ENCODE data around the gene CEMIP. TPM values are rescaled to one million over a fixed set of nuclear protein-coding genes. Genes with fewer than 3 reads are reported as not detected.

The CEMIP gene
- polyA plus RNA-seq, 2 of the 4 experiments (the other 2 are of a cell fraction), result 0.54 to 0.84 TPM

GRCh38 chr15:80972276-80972675 lies 193.1 kb downstream of the CEMIP start:
- no peak overlapping the region for H3K4me3 ChIP-seq
- H3K4me2 ChIP-seq, result no peak overlapping the region
- WGBS (ENCODE audit: missing lambda C conversion rate), result 85% methylated on average over 3 of the region's 3 CpGs
- ATAC-seq, result no peak
- ChIA-PET CTCF (interaction anchor here (1.1 to 9.7 kb wide), 6 partner anchors 9 to 516 kb away, joined by 3 to 235 read pairs (median 74); partner anchors contain the start of gene CEMIP), POLR2A (no interaction called here)
- no peak overlapping the region for H3K27ac ChIP-seq
- FAIRE-seq, result no peak
- DNase-seq (ENCODE audit: low read depth in 1 of 2, low spot score in 1 of 2), result no peak
- no peaks in the 10 kb centered on the region for H3K9me3 ChIP-seq
- no peak for TF ChIP-seq HES2 (IDR thresholded peaks at IDR 0.05)
- no peak for TF ChIP-seq PBX3 (IDR thresholded peaks at IDR 0.05)
- no peak for TF ChIP-seq ZC3H11A (IDR thresholded peaks at IDR 0.05)
- TF ChIP-seq CBX8 (IDR thresholded peaks at IDR 0.05), result no peak
- no peaks in the 10 kb centered on the region for H3K4me1 ChIP-seq

GRCh38 chr15:80974914-80975313 lies 195.7 kb downstream of the CEMIP start:
- ChIA-PET CTCF (interaction anchor here (0.6 to 9.7 kb wide), 8 partner anchors 134 to 1734 kb away, joined by 3 to 94 read pairs (median 4); partner anchors contain the start of genes ABHD17C and CEMIP), POLR2A (interaction anchor here (0.7 kb wide), 1 partner anchor 387 kb away, joined by 5 read pairs; no protein-coding TSS in a partner anchor)
- FAIRE-seq (no peak), DNase-seq (ENCODE audit: low read depth in 1 of 2, low spot score in 1 of 2) (no peak), ATAC-seq (no peak)
- WGBS (ENCODE audit: missing lambda C conversion rate), result 95% methylated on average over 4 of the region's 4 CpGs
- Histone ChIP-seq H3K4me2 (no peak overlapping the region), H3K9me3 (no peaks in the 10 kb centered on the region), H3K4me1 (peaks cover 6% of the 10 kb centered on the region; the same call in 2 of the 3 replicates), H3K27ac (no peak overlapping the region), H3K4me3 (no peak overlapping the region)
- TF ChIP-seq PHF8 (IDR thresholded peaks at IDR 0.05; ENCODE audit: borderline replicate concordance, low read depth), result no peak
- no peak for TF ChIP-seq SMC3 (IDR thresholded peaks at IDR 0.05)
- TF ChIP-seq RFX5 (IDR thresholded peaks at IDR 0.05), result no peak

GRCh38 chr15:80976851-80977250 lies 197.7 kb downstream of the CEMIP start:
- Histone ChIP-seq H3K9me3 (no peaks in the 10 kb centered on the region), H3K27ac (no peak overlapping the region), H3K4me2 (no peak overlapping the region), H3K4me3 (no peak overlapping the region), H3K4me1 (peaks cover 6% of the 10 kb centered on the region; the same call in 2 of the 3 replicates)
- peak in 1 of 2 experiments; percentile 31; a peak in 2 of 6 replicates for ATAC-seq
- WGBS (ENCODE audit: missing lambda C conversion rate), result 90% methylated on average over 4 of the region's 4 CpGs
- CTCF ChIA-PET, result interaction anchor here (0.6 to 3.9 kb wide), 12 partner anchors 9 to 521 kb away, joined by 3 to 21 read pairs (median 4); partner anchors contain the start of gene CEMIP
- POLR2A ChIA-PET, result no interaction called here
- TF ChIP-seq CBX8 (IDR thresholded peaks at IDR 0.05), result no peak
- no peak for TF ChIP-seq POLR2AphosphoS2 (conservative IDR thresholded peaks at IDR 0.05; ENCODE audit: low read length)
- TF ChIP-seq HOXB5 (CRISPR knock-in tag; IDR thresholded peaks at IDR 0.05), result no peak
- TF ChIP-seq SMC3 (IDR thresholded peaks at IDR 0.05), result no peak
- TF ChIP-seq EHF (CRISPR knock-in tag; IDR thresholded peaks at IDR 0.05), result no peak
- no peak for TF ChIP-seq FOXS1 (CRISPR knock-in tag; IDR thresholded peaks at IDR 0.05)
- TF ChIP-seq TP53 (CRISPR knock-in tag; IDR thresholded peaks at IDR 0.05), result no peak
- no peak for TF ChIP-seq ZFP36 (IDR thresholded peaks at IDR 0.05; ENCODE audit: borderline replicate concordance, partially characterized antibody)
- no peak for DNase-seq (ENCODE audit: low read depth in 1 of 2, low spot score in 1 of 2)
- FAIRE-seq, result no peak

GRCh38 chr15:80977627-80978036 lies 198.5 kb downstream of the CEMIP start:
- Histone ChIP-seq H3K4me1 (peaks cover 6% of the 10 kb centered on the region; the same call in 2 of the 3 replicates), H3K27ac (no peak overlapping the region), H3K4me3 (no peak overlapping the region), H3K4me2 (no peak overlapping the region), H3K9me3 (no peaks in the 10 kb centered on the region)
- DNase-seq (ENCODE audit: low read depth in 1 of 2, low spot score in 1 of 2) (peak; percentile 68 to 73), ATAC-seq (peak; percentile 80 to 98), FAIRE-seq (no peak)
- WGBS (ENCODE audit: missing lambda C conversion rate), result 46% methylated on average over 7 of the region's 7 CpGs
- TF ChIP-seq BHLHE40 (IDR thresholded peaks at IDR 0.05; ENCODE audit: low read depth, low read length), result no peak
- peak; percentile 55 to 74 for TF ChIP-seq RAD21 (conservative IDR thresholded peaks at IDR 0.05 in 1 of 2, IDR thresholded peaks at IDR 0.05 in 1 of 2)
- no peak for TF ChIP-seq EP300 (IDR thresholded peaks at IDR 0.05)
- peak; percentile 41; the same call in 2 of the 3 replicates for TF ChIP-seq SMC3 (IDR thresholded peaks at IDR 0.05)
- TF ChIP-seq HEYL (CRISPR knock-in tag; IDR thresholded peaks at IDR 0.05), result no peak
- peak; percentile 53 for TF ChIP-seq CTCF (IDR thresholded peaks at IDR 0.05)
- TF ChIP-seq NR3C1 (IDR thresholded peaks at IDR 0.05), result no peak
- TF ChIP-seq CHD2 (IDR thresholded peaks at IDR 0.05; ENCODE audit: low read length, partially characterized antibody), result no peak
- TF ChIP-seq KDM5A (IDR thresholded peaks at IDR 0.05), result no peak
- ChIA-PET CTCF (interaction anchor here (0.6 to 3.9 kb wide), 12 partner anchors 8 to 521 kb away, joined by 3 to 21 read pairs (median 4); partner anchors contain the start of gene CEMIP), POLR2A (interaction anchor here (0.8 kb wide), 1 partner anchor 23 kb away, joined by 3 read pairs; the partner anchor contains the start of gene TLNRD1)
